Endothelial cell of umbilical vein (primary cell): ENCODE data around the gene RRP1B. TPM values are rescaled to one million over a fixed set of nuclear protein-coding genes. Genes with fewer than 3 reads are reported as not detected.

Experiments used
- BruUV-seq: library from RNA; stranded (reverse); fragments of 400-500 nt; replicated peaks from 2 replicates; lab custom pipeline; 2021; lab: Mats Ljungman, UMichigan
- CTCF ChIA-PET: fragments of 300-600, 350-600 bp; sonication (Branson Sonifier 250); formaldehyde crosslinking; loops from one replicate; lab custom pipeline; 2021; ENCODE audit warnings: antibody characterized with exemption, inconsistent platforms; lab: Charles Lee
- POLR2A ChIA-PET: fragments of 300-600, 350-600 bp; sonication (Branson Sonifier 250); formaldehyde crosslinking; loops from one replicate; lab custom pipeline; 2021; ENCODE audit warnings: antibody characterized with exemption, inconsistent platforms; lab: Charles Lee
- DNase-seq: peaks from one replicate; pipeline ENCODE4 v3.0.0-alpha.2; 2011; ENCODE audit warnings: low read depth, low spot score
- FAIRE-seq: peaks from 2 replicates; lab custom pipeline; 2011; peaks lifted over from hg19 to GRCh38; lab: Jason Lieb, UNC
- H2AFZ ChIP-seq: 2 replicates; pipeline ENCODE4 v1.6.0; 2012; ENCODE audit warnings: low read depth, low read length, control low read depth, inconsistent platforms
- H3K27ac ChIP-seq: 2 replicates; pipeline ENCODE4 v1.5.1; 2011; ENCODE audit warnings: low read depth, mild to moderate bottlenecking, control low read depth, low read length, moderate library complexity; ENCODE audit not compliant: insufficient read depth
- H3K27me3 ChIP-seq, 2 experiments: 2 replicates each; pipeline versions ENCODE4 v1.6.0 to v1.6.1; 2011; ENCODE audit warnings: low read length in 2 of 2, mixed read lengths in 1 of 2; ENCODE audit not compliant: control insufficient read depth in 2 of 2, insufficient read depth in 2 of 2
- H3K36me3 ChIP-seq, 2 experiments: 2 replicates in 1 of 2; 3 replicates in 1 of 2; pipeline ENCODE4 v1.5.1; 2011; ENCODE audit warnings: low read length in 2 of 2, mild to moderate bottlenecking in 1 of 2, moderate library complexity in 1 of 2; ENCODE audit not compliant: control insufficient read depth in 2 of 2, insufficient read depth in 2 of 2; ENCODE audit errors: extremely low read depth in 1 of 2
- H3K4me1 ChIP-seq: 3 replicates; pipeline ENCODE4 v1.5.1; 2011; ENCODE audit warnings: mild to moderate bottlenecking, low read length; ENCODE audit not compliant: control insufficient read depth, insufficient read depth; ENCODE audit errors: extremely low read depth
- H3K4me2 ChIP-seq: 2 replicates; pipeline ENCODE4 v1.6.1; 2011; ENCODE audit warnings: low read length, control low read depth, mixed read lengths; ENCODE audit not compliant: insufficient read depth
- H3K4me3 ChIP-seq, 3 experiments: fragments of 200-600 bp in 1 of 3; sonication (generic), shearing (Covaris generic) in 1 of 3; replicated peaks in 1 of 3; 2 replicates each; pipeline ENCODE4 v1.5.1; 2011 to 2016; ENCODE audit warnings: control low read depth in 3 of 3, low read length in 3 of 3, mild to moderate bottlenecking in 2 of 3, inconsistent platforms in 1 of 3, low read depth in 1 of 3, moderate library complexity in 1 of 3; ENCODE audit not compliant: insufficient read depth in 1 of 3
- H3K79me2 ChIP-seq: 2 replicates; pipeline ENCODE4 v1.6.0; 2012; ENCODE audit warnings: low read length, inconsistent platforms; ENCODE audit not compliant: control insufficient read depth, insufficient read depth
- H3K9ac ChIP-seq: replicated peaks from 2 replicates; pipeline ENCODE3; 2011; ENCODE audit warnings: low read length, control low read depth; ENCODE audit not compliant: insufficient read depth; ENCODE audit errors: extremely low read depth
- H3K9me1 ChIP-seq: replicated peaks from 3 replicates; pipeline ENCODE4 v1.6.0; 2011; ENCODE audit warnings: mild to moderate bottlenecking, low read length; ENCODE audit not compliant: control insufficient read depth, insufficient read depth; ENCODE audit errors: extremely low read depth
- H3K9me3 ChIP-seq: replicated peaks from 2 replicates; pipeline ENCODE4 v1.5.1; 2012; ENCODE audit warnings: low read length, inconsistent platforms; ENCODE audit not compliant: control insufficient read depth, insufficient read depth
- H4K20me1 ChIP-seq: replicated peaks from 2 replicates; pipeline ENCODE3; 2011; ENCODE audit warnings: mild to moderate bottlenecking, low read length; ENCODE audit not compliant: control insufficient read depth, insufficient read depth; ENCODE audit errors: extremely low read depth
- CTCF ChIP-seq, 2 donors: IDR thresholded peaks; 1 replicate in 1 of 2; 2 replicates in 1 of 2; pipeline ENCODE4 v1.5.1; 2011; ENCODE audit warnings: low read length in 2 of 2, mild to moderate bottlenecking in 2 of 2, moderate library complexity in 2 of 2, control low read depth in 1 of 2, inconsistent platforms in 1 of 2, low read depth in 1 of 2; ENCODE audit not compliant: insufficient read depth in 1 of 2; ENCODE audit errors: extremely low read depth in 1 of 2
- EZH2 ChIP-seq: IDR thresholded peaks from 2 replicates; pipeline ENCODE4 v1.6.1; 2012; ENCODE audit warnings: borderline replicate concordance, low read depth, mild to moderate bottlenecking, moderate library complexity, low read length, inconsistent platforms; ENCODE audit not compliant: severe bottlenecking
- FOS ChIP-seq: IDR thresholded peaks from 2 replicates; pipeline ENCODE4 v1.6.1; 2011; ENCODE audit warnings: mild to moderate bottlenecking, low read length, moderate library complexity, borderline replicate concordance; ENCODE audit not compliant: insufficient read depth
- GATA2 ChIP-seq: IDR thresholded peaks from 2 replicates; pipeline ENCODE4 v1.7.0; 2011; ENCODE audit warnings: low read depth, mild to moderate bottlenecking, moderate library complexity, mixed read lengths, low read length; ENCODE audit not compliant: insufficient read length, insufficient read depth
- JUN ChIP-seq: IDR thresholded peaks from 2 replicates; pipeline ENCODE4 v1.6.1; 2011; ENCODE audit warnings: borderline replicate concordance, low read depth; ENCODE audit not compliant: insufficient read length, insufficient read depth
- MAX ChIP-seq: IDR thresholded peaks from 2 replicates; pipeline ENCODE4 v1.6.1; 2011; ENCODE audit not compliant: insufficient read depth, insufficient read length
- MYC ChIP-seq: IDR thresholded peaks from one replicate; pipeline ENCODE4 v1.6.1; 2011; ENCODE audit warnings: mild to moderate bottlenecking, low read depth, low read length
- POLR2A ChIP-seq: IDR thresholded peaks from 2 replicates; pipeline ENCODE4 v1.6.1; 2012; ENCODE audit warnings: low read depth, mild to moderate bottlenecking, control low read depth, low read length
- POLR2AphosphoS5 ChIP-seq: IDR thresholded peaks from 2 replicates; pipeline ENCODE4 v1.6.1; 2012; ENCODE audit warnings: low read depth, mild to moderate bottlenecking, control low read depth, low read length, moderate library complexity; ENCODE audit not compliant: insufficient read depth
- dilution Hi-C: fragments of 300-500 bp; cut with MboI; formaldehyde crosslinking; loops from one replicate; pipeline ENCODE4 v1.15.0; 2019; ENCODE audit warnings: low sequenced_read_pairs; ENCODE audit not compliant: extremely low pct_ligation_motif_present
- intact Hi-C: fragments of 100-400 bp; cut with micrococcal nuclease; formaldehyde crosslinking; loops from one replicate; pipeline ENCODE4 v1.10.0; 2022
- polyA plus RNA-seq, 4 experiments: library from polyadenylated mRNA; depleted of rRNA in 3 of 4; stranded (reverse) in 3 of 4; unstranded in 1 of 4; fragments of >200 nt; gene quantifications; 2 replicates each; pipeline versions ENCODE4 v1.2.1 to v1.2.3, GENCODE V29; 2011 to 2012; ENCODE audit warnings: missing spikeins in 1 of 4
- total RNA-seq: library from RNA; stranded (reverse); gene quantifications from 2 replicates; pipeline ENCODE4 v1.2.3, GENCODE V29; 2021

Gene RRP1B
- total and polyA plus RNA-seq, 2 donors (not counting 3 experiments of a cell fraction or from before 2014, with no cell fraction given), result 13.0 to 39.9 TPM

GRCh38 chr21:43684424-43684823, 25.1 kb downstream of the RRP1B start:
- intact Hi-C loops (no loop called here), dilution Hi-C loops (no loop called here)
- Histone ChIP-seq H3K9me3 (no peaks in the 10 kb centered on the region), H3K4me3 (no peak overlapping the region), H3K79me2 (peaks cover 5% of the 10 kb centered on the region), H3K4me1 (peaks cover 4% of the 10 kb centered on the region), H4K20me1 (no peaks in the 10 kb centered on the region), H3K9ac (no peak overlapping the region), H2AFZ (no peak overlapping the region), H3K27me3 (no peaks in the 10 kb centered on the region), H3K4me2 (no peak overlapping the region), H3K36me3 (peaks cover 28 to 34% of the 10 kb centered on the region in 2 experiments), H3K27ac (no peak overlapping the region), H3K9me1 (no peaks in the 10 kb centered on the region)
- peak; percentile 31 for DNase-seq
- FAIRE-seq, result peak; percentile 89
- BruUV-seq, result no TSS peak
- no peak for TF ChIP-seq CTCF (IDR thresholded peaks at IDR 0.05; ENCODE audit: extremely low read depth in 1 of 2, insufficient read depth in 1 of 2, low read depth in 1 of 2, low read length in 2 of 2)
- TF ChIP-seq MAX, result no peak
- TF ChIP-seq FOS, result no peak
- TF ChIP-seq JUN, result no peak
- TF ChIP-seq GATA2, result no peak
- no peak for TF ChIP-seq EZH2
- TF ChIP-seq POLR2AphosphoS5, result no peak
- no peak for TF ChIP-seq POLR2A
- no peak for TF ChIP-seq MYC
- ChIA-PET POLR2A (no interaction called here), CTCF (interaction anchor here (1.4 kb wide), 1 partner anchor 12 kb away, joined by 3 read pairs; no protein-coding TSS in a partner anchor)
